ENCODE data around the gene GRIN2A. TPM values are rescaled to one million over a fixed set of nuclear protein-coding genes. Genes with fewer than 3 reads are reported as not detected.
A peak's percentile ranks its signal among the peaks of the same experiment; 100 is the strongest.

GRIN2A gene
- total RNA-seq, 4 donors from 2014 or later = 0.32 to 3.6 (median 2.0) TPM

DNA sequence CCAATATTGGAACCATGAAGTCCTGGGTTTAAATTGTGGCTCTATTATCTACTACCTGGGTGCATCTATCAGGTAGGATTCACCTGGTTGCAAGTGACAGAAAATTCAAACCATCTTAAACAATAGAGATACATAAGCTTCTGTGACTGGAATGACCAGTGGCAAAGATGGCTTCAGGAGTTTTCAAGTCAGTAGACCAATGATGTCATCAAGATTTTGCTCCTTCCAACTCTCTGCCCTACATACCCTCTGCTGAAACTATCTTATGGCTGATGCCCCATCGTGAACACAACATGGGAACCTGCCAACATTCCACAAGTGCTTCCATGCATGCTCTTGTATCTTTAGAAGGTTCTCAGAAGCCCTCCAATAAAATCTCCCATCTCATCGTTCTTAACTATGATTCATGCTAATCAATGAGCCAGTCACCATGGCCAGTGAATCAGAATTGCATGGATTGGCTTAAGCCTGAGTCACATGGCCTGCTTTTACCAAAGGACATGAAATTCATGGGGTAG lies 180.9 kb downstream of the GRIN2A start:
- DNase-seq (ENCODE audit: extremely low spot score) = no peak
- Histone ChIP-seq H3K4me3 (no peak overlapping the region), H3K27ac (replicated peaks in 1 of 4) (no peak overlapping the region), H3K27me3 (no peaks in the 10 kb centered on the region), H3K4me1 (no peaks in the 10 kb centered on the region), H3K9me3 (peaks cover 0 to 6% (median 0%) of the 10 kb centered on the region in 4 donors), H3K36me3 (no peaks in the 10 kb centered on the region)
- no peak for TF ChIP-seq EP300 (IDR thresholded peaks at IDR 0.05)
- no peak for TF ChIP-seq CTCF (IDR thresholded peaks at IDR 0.05)
- no peak for TF ChIP-seq POLR2A (IDR thresholded peaks at IDR 0.05; ENCODE audit: low read depth)
- no peak for TF ChIP-seq POLR2AphosphoS5 (IDR thresholded peaks at IDR 0.05)
- WGBS = 74% methylated on average over 2 of the region's 2 CpGs
- intact Hi-C loops (cut with DNase I) = no loop called here

DNA sequence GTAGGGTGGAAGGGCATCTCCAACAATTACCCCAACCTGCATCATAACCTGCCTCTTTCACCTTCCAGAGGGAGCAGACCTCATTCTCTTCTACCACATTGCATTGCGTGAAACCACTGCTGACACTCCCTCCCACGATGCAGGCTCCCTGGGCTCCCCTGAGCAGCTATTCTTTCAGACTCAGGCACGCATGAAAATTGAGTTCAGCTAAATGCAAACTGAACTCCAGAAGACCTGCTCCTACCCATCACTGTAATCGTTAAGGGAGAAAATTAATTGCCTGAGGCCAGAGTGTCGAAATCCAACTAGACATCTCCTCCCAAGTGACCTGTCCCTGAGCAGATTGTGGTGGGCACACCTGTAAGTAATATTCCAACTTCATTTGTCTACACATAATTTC lies 186.0 kb downstream of the GRIN2A start:
- Histone ChIP-seq H3K36me3 (no peaks in the 10 kb centered on the region), H3K4me1 (no peaks in the 10 kb centered on the region), H3K27ac (replicated peaks in 1 of 4) (no peak overlapping the region), H3K27me3 (no peaks in the 10 kb centered on the region), H3K9me3 (no peaks in the 10 kb centered on the region), H3K4me3 (no peak overlapping the region)
- intact Hi-C loops (cut with DNase I) = no loop called here
- TF ChIP-seq POLR2A (IDR thresholded peaks at IDR 0.05; ENCODE audit: low read depth) (no peak), EP300 (IDR thresholded peaks at IDR 0.05) (no peak), POLR2AphosphoS5 (IDR thresholded peaks at IDR 0.05) (no peak), CTCF (IDR thresholded peaks at IDR 0.05) (no peak)
- WGBS = 65% methylated on average over 5 of the region's 5 CpGs
- no peak for DNase-seq (ENCODE audit: extremely low spot score)

DNA sequence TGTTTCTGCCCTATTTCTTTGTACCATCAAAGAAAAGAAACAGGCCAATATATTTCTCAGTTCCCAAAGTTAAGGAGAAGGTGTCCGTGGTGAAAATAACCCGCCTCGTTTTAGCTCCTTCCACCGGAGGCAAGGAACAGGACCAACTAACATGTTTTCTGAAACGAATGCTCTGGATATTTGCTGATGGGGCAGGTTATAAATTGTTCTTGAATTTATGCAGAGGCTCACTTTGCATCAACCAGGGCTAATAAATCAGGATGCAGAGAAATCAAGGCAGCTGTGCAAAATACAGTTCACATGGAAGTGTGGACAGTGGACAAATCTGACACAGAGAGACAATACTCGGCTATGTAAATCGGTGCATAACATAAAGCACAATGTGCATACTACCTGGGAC lies 189.8 kb downstream of the GRIN2A start:
- intact Hi-C loops (cut with DNase I) = no loop called here
- TF ChIP-seq EP300 (IDR thresholded peaks at IDR 0.05) (no peak), POLR2A (IDR thresholded peaks at IDR 0.05; ENCODE audit: low read depth) (no peak), POLR2AphosphoS5 (IDR thresholded peaks at IDR 0.05) (no peak), CTCF (IDR thresholded peaks at IDR 0.05) (no peak)

DNA sequence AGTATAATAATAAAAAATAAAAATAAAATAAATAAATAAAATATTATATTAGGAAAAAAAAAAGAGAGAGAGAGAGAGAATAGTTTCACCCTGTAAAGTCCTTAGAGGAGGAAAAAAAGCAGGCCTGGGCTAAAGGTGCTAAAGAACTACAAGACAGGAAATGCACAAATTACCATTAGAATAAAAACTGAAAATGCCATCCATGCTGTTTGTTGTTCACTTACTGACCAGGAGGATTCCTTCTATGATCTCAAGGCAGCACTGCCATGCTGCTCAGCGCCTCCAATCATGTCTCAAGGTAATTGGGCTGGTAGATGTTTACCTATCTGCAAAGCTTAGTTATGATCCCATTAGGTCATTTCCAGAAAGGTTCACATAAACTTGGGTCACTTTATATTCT lies 201.2 kb downstream of the GRIN2A start:
- WGBS = 76% methylated on average over 1 of the region's 1 CpG
- intact Hi-C loops (cut with DNase I) = no loop called here
- Histone ChIP-seq H3K27me3 (no peaks in the 10 kb centered on the region), H3K36me3 (no peaks in the 10 kb centered on the region), H3K4me1 (no peaks in the 10 kb centered on the region), H3K4me3 (no peak overlapping the region), H3K27ac (replicated peaks in 1 of 4) (no peak overlapping the region), H3K9me3 (no peaks in the 10 kb centered on the region)
- TF ChIP-seq EP300 (IDR thresholded peaks at IDR 0.05) = no peak
- no peak for TF ChIP-seq POLR2AphosphoS5 (IDR thresholded peaks at IDR 0.05)
- no peak for TF ChIP-seq POLR2A (IDR thresholded peaks at IDR 0.05; ENCODE audit: low read depth)
- no peak for TF ChIP-seq CTCF (IDR thresholded peaks at IDR 0.05)
- peak; percentile 53 for DNase-seq (ENCODE audit: extremely low spot score)

More for the DNA sequence above, 189.8 kb downstream of the GRIN2A start:
- 88% methylated on average over 7 of the region's 7 CpGs for WGBS
- Histone ChIP-seq H3K36me3 (no peaks in the 10 kb centered on the region), H3K4me3 (no peak overlapping the region), H3K27ac (replicated peaks in 1 of 4) (no peak overlapping the region), H3K4me1 (no peaks in the 10 kb centered on the region), H3K27me3 (no peaks in the 10 kb centered on the region), H3K9me3 (no peaks in the 10 kb centered on the region)
- no peak for DNase-seq (ENCODE audit: extremely low spot score)

DNA sequence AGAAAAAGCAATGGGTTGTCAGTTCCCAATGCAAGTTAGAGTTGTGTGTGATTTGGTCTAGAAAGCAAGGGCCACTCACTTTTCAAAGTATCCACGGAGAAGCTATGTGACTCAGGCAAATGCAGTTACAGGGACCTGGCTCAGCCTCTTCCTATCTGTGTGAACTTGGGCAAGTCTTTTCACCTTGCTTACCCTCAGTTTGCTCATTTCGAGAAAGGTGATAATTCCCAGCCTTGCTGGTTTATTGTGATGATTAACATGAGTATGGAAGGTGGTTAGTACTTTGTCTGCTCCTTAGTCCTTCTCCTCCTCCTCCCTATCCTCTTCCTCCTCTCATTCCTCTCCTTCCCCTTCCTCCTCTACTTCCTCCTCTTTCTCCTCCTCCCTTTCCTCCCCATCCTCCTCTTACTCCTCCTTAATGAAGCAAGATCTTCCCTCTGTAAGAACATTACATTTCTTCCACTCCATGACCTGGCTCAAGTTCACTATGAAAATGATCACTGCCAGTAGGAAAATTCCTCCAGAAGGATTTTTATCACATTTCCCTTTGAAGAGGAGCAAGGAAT lies 204.0 kb downstream of the GRIN2A start:
- no peak overlapping the region for H3K4me3 ChIP-seq
- H3K27me3 ChIP-seq = no peaks in the 10 kb centered on the region
- peak; percentile 60 for DNase-seq (ENCODE audit: extremely low spot score)
- H3K4me1 ChIP-seq = no peaks in the 10 kb centered on the region
- WGBS = 75% methylated on average over 2 of the region's 2 CpGs
- H3K9me3 ChIP-seq = no peaks in the 10 kb centered on the region
- H3K27ac ChIP-seq (replicated peaks in 1 of 4) = no peak overlapping the region
- intact Hi-C loops (cut with DNase I) = no loop called here
- TF ChIP-seq POLR2A (IDR thresholded peaks at IDR 0.05; ENCODE audit: low read depth) = no peak
- H3K36me3 ChIP-seq = no peaks in the 10 kb centered on the region
